OCI-LY1 (cell line): ENCODE results near the gene HDAC3.

ENCODE experiments used
- EZH2 ChIP-seq: fragments of 200-600 bp; sonication (generic), shearing (Covaris generic); IDR thresholded peaks from 2 replicates; pipeline ENCODE4 v1.8.0; 2017; ENCODE audit warnings: borderline replicate concordance, mixed run types, mild to moderate bottlenecking, antibody characterized with exemption, low read length, moderate library complexity, mixed read lengths
- TF ChIP-seq, protein P1 (sequence below): fragments of 200-600 bp; sonication (generic), shearing (Covaris generic); IDR thresholded peaks from 2 replicates; pipeline ENCODE4 v1.5.1; 2017; ENCODE audit warnings: mild to moderate bottlenecking, antibody characterized with exemption, low read length, moderate library complexity, mixed read lengths

DNA sequence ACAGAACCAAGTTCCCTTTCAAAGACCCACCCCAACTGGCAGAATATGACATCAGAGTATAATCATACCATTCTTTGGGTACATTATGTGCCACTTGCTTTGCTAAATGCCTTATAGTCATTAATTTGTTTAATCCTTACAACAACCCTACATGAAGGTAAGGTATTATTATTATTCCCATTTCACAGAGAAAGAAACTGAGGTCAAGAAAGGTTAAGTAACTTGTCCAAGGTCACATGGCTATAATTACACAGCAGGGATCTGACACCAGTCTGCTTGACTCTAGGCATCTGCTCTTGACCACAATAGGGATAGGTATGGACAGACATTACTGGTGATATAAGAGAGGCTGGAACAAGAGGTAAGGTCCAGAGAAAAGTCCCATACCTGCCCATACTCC, 13.3 kb upstream of the HDAC3 start:
- TF ChIP-seq EZH2, result no peak
- TF ChIP-seq, protein P1, sequence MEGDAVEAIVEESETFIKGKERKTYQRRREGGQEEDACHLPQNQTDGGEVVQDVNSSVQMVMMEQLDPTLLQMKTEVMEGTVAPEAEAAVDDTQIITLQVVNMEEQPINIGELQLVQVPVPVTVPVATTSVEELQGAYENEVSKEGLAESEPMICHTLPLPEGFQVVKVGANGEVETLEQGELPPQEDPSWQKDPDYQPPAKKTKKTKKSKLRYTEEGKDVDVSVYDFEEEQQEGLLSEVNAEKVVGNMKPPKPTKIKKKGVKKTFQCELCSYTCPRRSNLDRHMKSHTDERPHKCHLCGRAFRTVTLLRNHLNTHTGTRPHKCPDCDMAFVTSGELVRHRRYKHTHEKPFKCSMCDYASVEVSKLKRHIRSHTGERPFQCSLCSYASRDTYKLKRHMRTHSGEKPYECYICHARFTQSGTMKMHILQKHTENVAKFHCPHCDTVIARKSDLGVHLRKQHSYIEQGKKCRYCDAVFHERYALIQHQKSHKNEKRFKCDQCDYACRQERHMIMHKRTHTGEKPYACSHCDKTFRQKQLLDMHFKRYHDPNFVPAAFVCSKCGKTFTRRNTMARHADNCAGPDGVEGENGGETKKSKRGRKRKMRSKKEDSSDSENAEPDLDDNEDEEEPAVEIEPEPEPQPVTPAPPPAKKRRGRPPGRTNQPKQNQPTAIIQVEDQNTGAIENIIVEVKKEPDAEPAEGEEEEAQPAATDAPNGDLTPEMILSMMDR, result no peak
